ENCODE results near the gene RTKN.

RTKN gene

DNA sequence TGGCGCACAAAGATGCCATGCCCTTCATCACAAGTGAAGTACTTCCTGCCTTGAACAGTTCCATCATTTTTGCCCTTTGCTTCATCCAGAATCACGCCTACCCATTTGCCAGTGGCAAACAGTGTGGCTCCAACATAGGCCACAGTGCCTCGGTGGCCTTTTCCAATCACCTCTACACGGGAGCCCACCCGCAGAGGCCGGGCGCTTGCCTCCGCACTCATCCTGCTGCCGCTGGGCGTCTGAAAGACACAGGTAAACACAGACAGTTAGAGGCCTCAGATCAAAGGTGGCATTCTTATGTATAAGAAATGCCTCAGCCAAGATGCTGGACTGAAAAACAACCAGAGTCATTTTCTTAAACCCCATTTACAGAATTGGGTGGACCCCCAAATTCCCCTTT, 63.7 kb downstream of the RTKN start:
- no peak for DNase-seq (ENCODE audit: low spot score)

- DNase-seq (ENCODE audit: low spot score), result no peak
Observed at GRCh38 chr2:74375838-74376237, 65.9 kb downstream of the RTKN start.
